ENCODE measurements around the gene ZC3H12A. TPM values are rescaled to one million over a fixed set of nuclear protein-coding genes. Genes with fewer than 3 reads are reported as not detected.

ZC3H12A gene
- total RNA-seq, 1 donor from 2014 or later, result 6.0 TPM

- no peak overlapping the region for H3K4me3 Mint-ChIP-seq
- no peak overlapping the region for H3K27ac Mint-ChIP-seq
- peaks cover 7% of the 10 kb centered on the region for H3K36me3 Mint-ChIP-seq
- TF ChIP-seq CTCF (conservative IDR thresholded peaks at IDR 0.05), result no peak
- H3K9me3 Mint-ChIP-seq, result no peaks in the 10 kb centered on the region
- DNase-seq (ENCODE audit: extremely low spot score, unreplicated experiment), result no peak
- no peaks in the 10 kb centered on the region for H3K4me1 Mint-ChIP-seq (ENCODE audit: unreplicated experiment)
- H3K27me3 Mint-ChIP-seq, result no peaks in the 10 kb centered on the region
Measured at GRCh38 chr1:37493336-37494098, 19.1 kb downstream of the ZC3H12A start.

GRCh38 chr1:37495875-37496274 lies 21.5 kb downstream of the ZC3H12A start:
- peaks cover 14% of the 10 kb centered on the region for H3K36me3 Mint-ChIP-seq
- H3K9me3 Mint-ChIP-seq, result no peaks in the 10 kb centered on the region
- no peak overlapping the region for H3K4me3 Mint-ChIP-seq
- H3K27me3 Mint-ChIP-seq, result no peaks in the 10 kb centered on the region
- TF ChIP-seq CTCF (conservative IDR thresholded peaks at IDR 0.05), result no peak
- DNase-seq (ENCODE audit: extremely low spot score, unreplicated experiment), result no peak
- no peak overlapping the region for H3K27ac Mint-ChIP-seq
- H3K4me1 Mint-ChIP-seq (ENCODE audit: unreplicated experiment), result no peaks in the 10 kb centered on the region

GRCh38 chr1:37497832-37498231 lies 23.5 kb downstream of the ZC3H12A start:
- Mint-ChIP-seq H3K4me3 (no peak overlapping the region), H3K36me3 (peaks cover 18% of the 10 kb centered on the region), H3K27ac (no peak overlapping the region), H3K27me3 (no peaks in the 10 kb centered on the region), H3K4me1 (ENCODE audit: unreplicated experiment) (no peaks in the 10 kb centered on the region), H3K9me3 (no peaks in the 10 kb centered on the region)
- TF ChIP-seq CTCF (conservative IDR thresholded peaks at IDR 0.05), result no peak
- no peak for DNase-seq (ENCODE audit: extremely low spot score, unreplicated experiment)

GRCh38 chr1:37498872-37499617 lies 24.7 kb downstream of the ZC3H12A start:
- DNase-seq (ENCODE audit: extremely low spot score, unreplicated experiment), result no peak
- Mint-ChIP-seq H3K36me3 (peaks cover 11% of the 10 kb centered on the region), H3K27ac (no peak overlapping the region), H3K9me3 (no peaks in the 10 kb centered on the region), H3K27me3 (no peaks in the 10 kb centered on the region), H3K4me1 (ENCODE audit: unreplicated experiment) (no peaks in the 10 kb centered on the region), H3K4me3 (no peak overlapping the region)
- no peak for TF ChIP-seq CTCF (conservative IDR thresholded peaks at IDR 0.05)

- TF ChIP-seq CTCF (conservative IDR thresholded peaks at IDR 0.05), result no peak
- H3K9me3 Mint-ChIP-seq, result no peaks in the 10 kb centered on the region
- no peak for DNase-seq (ENCODE audit: extremely low spot score, unreplicated experiment)
- peaks cover 19% of the 10 kb centered on the region for H3K36me3 Mint-ChIP-seq
- no peak overlapping the region for H3K27ac Mint-ChIP-seq
- no peak overlapping the region for H3K4me3 Mint-ChIP-seq
- H3K4me1 Mint-ChIP-seq (ENCODE audit: unreplicated experiment), result no peaks in the 10 kb centered on the region
- H3K27me3 Mint-ChIP-seq, result no peaks in the 10 kb centered on the region
Measured at GRCh38 chr1:37501661-37502060, 27.3 kb downstream of the ZC3H12A start.

Data from type B pancreatic cell (in vitro differentiated cells).